Transverse colon (tissue), 4 donors: ENCODE results near the gene PRSS50. TPM values are rescaled to one million over a fixed set of nuclear protein-coding genes. Genes with fewer than 3 reads are reported as not detected.

Experiments used
- DNase-seq: peaks from one replicate; pipeline ENCODE4 v3.0.0-alpha.2; 2019
- H3K27ac ChIP-seq, 4 donors: fragments of 200-600 bp; sonication (generic); 2 replicates each; pipeline ENCODE4 v1.5.1; 2016 to 2018; ENCODE audit warnings: inconsistent platforms in 4 of 4
- H3K27me3 ChIP-seq: fragments of 200-600 bp; sonication (generic); 2 replicates; pipeline ENCODE4 v1.5.1; 2017; ENCODE audit warnings: inconsistent platforms
- H3K36me3 ChIP-seq, 4 donors: fragments of 200-600 bp; sonication (generic); 2 replicates each; pipeline ENCODE4 v1.5.1; 2017 to 2019; ENCODE audit warnings: inconsistent platforms in 4 of 4
- H3K4me1 ChIP-seq, 4 donors: fragments of 200-600 bp; sonication (generic); 2 replicates each; pipeline ENCODE4 v1.5.1; 2017 to 2020; ENCODE audit warnings: inconsistent platforms in 4 of 4
- H3K4me3 ChIP-seq, 4 donors: fragments of 200-600 bp; sonication (generic); 1 replicate in 1 of 4; 2 replicates in 3 of 4; pipeline versions ENCODE4 v1.5.1 to v1.6.1; 2017 to 2019; ENCODE audit warnings: inconsistent platforms in 4 of 4
- H3K9me3 ChIP-seq, 2 donors: fragments of 200-600 bp; sonication (generic); 2 replicates each; pipeline ENCODE4 v1.5.1; 2017 to 2019; ENCODE audit warnings: inconsistent platforms in 2 of 2
- CTCF ChIP-seq, 5 experiments: fragments of 200-600 bp in 3 of 5; fragments of 450-650 bp in 2 of 5; sonication (generic) in 3 of 5; IDR thresholded peaks; 1 replicate in 2 of 5; 2 replicates in 3 of 5; pipeline ENCODE4 v1.5.1; 2016 to 2017; ENCODE audit warnings: antibody characterized with exemption in 5 of 5, inconsistent platforms in 3 of 5, mild to moderate bottlenecking in 2 of 5, moderate library complexity in 1 of 5
- EP300 ChIP-seq: sonication (generic); formaldehyde crosslinking; IDR thresholded peaks from one replicate; pipeline ENCODE4 v1.6.1; 2017; ENCODE audit warnings: antibody characterized with exemption, low read depth
- POLR2A ChIP-seq: fragments of 450-650 bp; IDR thresholded peaks from one replicate; pipeline ENCODE4 v1.6.1; 2016; ENCODE audit warnings: antibody characterized with exemption, mild to moderate bottlenecking, moderate library complexity
- POLR2AphosphoS5 ChIP-seq, 3 donors: sonication (generic); formaldehyde crosslinking; IDR thresholded peaks; one replicate each; pipeline ENCODE4 v1.6.1; 2016; ENCODE audit warnings: antibody characterized with exemption in 3 of 3
- WGBS, 2 donors: methylation state at CpG; one replicate each; pipeline ENCODE4 v1.1.5; 2018; ENCODE audit warnings: low coverage in 1 of 2; 5-methylcytosine and 5-hydroxymethylcytosine counted together
- in situ Hi-C, 4 donors: fragments of 200-750 bp; cut with MboI; loops; one replicate each; pipeline versions ENCODE4 v1.15.0 to v1.15.1; 2017; ENCODE audit warnings: low sequenced_read_pairs in 3 of 4, low pct_ligation_motif_present in 1 of 4, low pct_unique_long_range_greater_than_20kb in 1 of 4
- intact Hi-C: fragments of 100-400 bp; cut with DNase I; formaldehyde crosslinking; loops from one replicate; pipeline ENCODE4 v1.15.1; 2023; ENCODE audit warnings: low total_unique reads
- total RNA-seq, 4 donors: library from RNA; depleted of rRNA; stranded (reverse); fragments of >200 nt; gene quantifications; one replicate each; pipeline ENCODE4 v1.1.0, GENCODE V29; 2016

PRSS50 gene
- total RNA-seq, 4 donors from 2014 or later = 0.14 TPM; not detected in 3

GRCh38 chr3:46690798-46691197 is 26.9 kb downstream of the PRSS50 start:
- H3K4me1 ChIP-seq = peaks cover 11 to 48% (median 33%) of the 10 kb centered on the region in 4 donors
- intact Hi-C loops = no loop called here
- 16% methylated on average over 5 of the region's 5 CpGs; no CpG with 5 or more reads in 1 of the 2 donors for WGBS, 2 donors
- no peak overlapping the region for H3K4me3 ChIP-seq
- peak; percentile 83 for DNase-seq
- TF ChIP-seq EP300 (no peak), POLR2A (peak; percentile 55), POLR2AphosphoS5 (IDR thresholded peaks at IDR 0.05) (peak in 1 of 3 donors; percentile 74), CTCF (IDR thresholded peaks at IDR 0.05) (no peak)
- H3K27me3 ChIP-seq = no peaks in the 10 kb centered on the region
- no peaks in the 10 kb centered on the region for H3K36me3 ChIP-seq
- H3K9me3 ChIP-seq = no peaks in the 10 kb centered on the region
- in situ Hi-C loops = no loop called here
- peak overlapping the region; percentile 48 to 91 (median 75) for H3K27ac ChIP-seq

- in situ Hi-C loops = no loop called here
Measured at GRCh38 chr3:46685446-46685845, 32.2 kb downstream of the PRSS50 start.

GRCh38 chr3:46684891-46685290 is 32.8 kb downstream of the PRSS50 start:
- in situ Hi-C loops = no loop called here
- no peaks in the 10 kb centered on the region for H3K9me3 ChIP-seq
- H3K27me3 ChIP-seq = no peaks in the 10 kb centered on the region
- no peaks in the 10 kb centered on the region for H3K4me1 ChIP-seq
- no peaks in the 10 kb centered on the region for H3K36me3 ChIP-seq
- no peak for DNase-seq
- intact Hi-C loops = no loop called here
- WGBS, 2 donors = 76% methylated on average over 2 of the region's 2 CpGs; no CpG with 5 or more reads in 1 of the 2 donors
- TF ChIP-seq CTCF (IDR thresholded peaks at IDR 0.05) (no peak), EP300 (no peak), POLR2A (no peak), POLR2AphosphoS5 (IDR thresholded peaks at IDR 0.05) (no peak)
- no peak overlapping the region for H3K4me3 ChIP-seq
- no peak overlapping the region for H3K27ac ChIP-seq

More at GRCh38 chr3:46685446-46685845, 32.2 kb downstream of the PRSS50 start:
- H3K27me3 ChIP-seq = no peaks in the 10 kb centered on the region
- H3K9me3 ChIP-seq = no peaks in the 10 kb centered on the region
- H3K4me1 ChIP-seq = peaks cover 0 to 3% (median 2%) of the 10 kb centered on the region in 4 donors
- no peak overlapping the region for H3K4me3 ChIP-seq
- no peaks in the 10 kb centered on the region for H3K36me3 ChIP-seq
- no peak for TF ChIP-seq CTCF (IDR thresholded peaks at IDR 0.05)
- no peak for TF ChIP-seq POLR2A
- TF ChIP-seq EP300 = no peak
- no peak for TF ChIP-seq POLR2AphosphoS5 (IDR thresholded peaks at IDR 0.05)
- intact Hi-C loops = no loop called here
- no peak for DNase-seq
- 90% methylated on average over 9 of the region's 9 CpGs; no CpG with 5 or more reads in 1 of the 2 donors for WGBS, 2 donors
- no peak overlapping the region for H3K27ac ChIP-seq

GRCh38 chr3:46682974-46683373 is 34.7 kb downstream of the PRSS50 start:
- Histone ChIP-seq H3K27me3 (no peaks in the 10 kb centered on the region), H3K27ac (no peak overlapping the region), H3K9me3 (no peaks in the 10 kb centered on the region), H3K4me3 (no peak overlapping the region), H3K36me3 (no peaks in the 10 kb centered on the region), H3K4me1 (no peaks in the 10 kb centered on the region)
- WGBS, 2 donors = 71% methylated on average over 3 of the region's 11 CpGs; no CpG with 5 or more reads in 1 of the 2 donors
- no peak for DNase-seq
- no peak for TF ChIP-seq POLR2AphosphoS5 (IDR thresholded peaks at IDR 0.05)
- no peak for TF ChIP-seq CTCF (IDR thresholded peaks at IDR 0.05)
- TF ChIP-seq EP300 = no peak
- TF ChIP-seq POLR2A = no peak
- intact Hi-C loops (no loop called here), in situ Hi-C loops (no loop called here)
